ENCODE data around the gene ICAM4. TPM values are rescaled to one million over a fixed set of nuclear protein-coding genes. Genes with fewer than 3 reads are reported as not detected.

ICAM4 gene
- total and polyA plus RNA-seq, 9 of the 15 experiments (the other 6 are each of a cell fraction or from before 2014, with no cell fraction given), result 14.1 to 86.1 (median 29.6) TPM

- TF ChIP-seq GATAD2A (IDR thresholded peaks at IDR 0.05) (0 out of 2 replicates have a peak, but pooled peaks have one; percentile 27), BRCA1 (IDR thresholded peaks at IDR 0.05) (no peak), BRCA1 (CRISPR knock-in tag; IDR thresholded peaks at IDR 0.05) (no peak), ZNF507 (tag; conservative IDR thresholded peaks at IDR 0.05) (no peak), ZBTB12 (CRISPR knock-in tag; IDR thresholded peaks at IDR 0.05) (no peak), USF2 (CRISPR knock-in tag; IDR thresholded peaks at IDR 0.05) (peak; percentile 80), C11orf30 (IDR thresholded peaks at IDR 0.05; ENCODE audit: low read depth) (no peak), TEAD4 (IDR thresholded peaks at IDR 0.05; ENCODE audit: low read length) (peak; percentile 31; the same call in 1 of the 2 replicates), TEAD4 (CRISPR knock-in tag; IDR thresholded peaks at IDR 0.05; ENCODE audit: borderline replicate concordance) (peak; percentile 78; the same call in 1 of the 2 replicates), ZBED1 (IDR thresholded peaks at IDR 0.05) (peak; percentile 31; the same call in 1 of the 2 replicates), ZFP30 (CRISPR knock-in tag; IDR thresholded peaks at IDR 0.05; ENCODE audit: borderline replicate concordance) (no peak), E2F8 (IDR thresholded peaks at IDR 0.05; ENCODE audit: low read depth, partially characterized antibody) (peak; percentile 50), LEF1 (IDR thresholded peaks at IDR 0.05) (no peak), KDM1A (IDR thresholded peaks at IDR 0.05) (no peak), CBX3 (IDR thresholded peaks at IDR 0.05; ENCODE audit: borderline replicate concordance in 1 of 2, low read length in 2 of 2) (peak in 1 of 2 experiments; percentile 74; a peak in 1 of 3 replicates), CREB1 (IDR thresholded peaks at IDR 0.05) (0 out of 2 replicates have a peak, but pooled peaks have one; percentile 4), CREB1 (CRISPR knock-in tag; IDR thresholded peaks at IDR 0.05) (peak; percentile 7; the same call in 1 of the 2 replicates), HDAC2 (IDR thresholded peaks at IDR 0.05) (peak; percentile 45; the same call in 1 of the 2 replicates), RBFOX2 (IDR thresholded peaks at IDR 0.05; ENCODE audit: low read depth, low read length) (peak; percentile 85), FIP1L1 (IDR thresholded peaks at IDR 0.05; ENCODE audit: low read depth, low read length, poor library complexity, severe bottlenecking) (no peak), FOXA3 (CRISPR knock-in tag; conservative IDR thresholded peaks at IDR 0.05 in 1 of 2, IDR thresholded peaks at IDR 0.05 in 1 of 2) (peak in 1 of 2 experiments; percentile 69; a peak in 1 of 4 replicates), BRD9 (IDR thresholded peaks at IDR 0.05; ENCODE audit: low read depth, partially characterized antibody) (peak; percentile 55), HDAC1 (IDR thresholded peaks at IDR 0.05) (peak in 1 of 2 experiments; percentile 5; a peak in 1 of 4 replicates)
These were observed at the start of gene ICAM4 (continued) for GRCh38 chr19:10286803-10287737.
